Left forelimb (tissue), 1 donor: ENCODE data around the gene GALNT7.
A peak's percentile ranks its signal among the peaks of the same experiment; 100 is the strongest.

Experiments
- DNase-seq: peaks from one replicate; pipeline ENCODE4 v3.0.0-alpha.2; 2018; ENCODE audit warnings: low spot score

The GALNT7 gene

DNA sequence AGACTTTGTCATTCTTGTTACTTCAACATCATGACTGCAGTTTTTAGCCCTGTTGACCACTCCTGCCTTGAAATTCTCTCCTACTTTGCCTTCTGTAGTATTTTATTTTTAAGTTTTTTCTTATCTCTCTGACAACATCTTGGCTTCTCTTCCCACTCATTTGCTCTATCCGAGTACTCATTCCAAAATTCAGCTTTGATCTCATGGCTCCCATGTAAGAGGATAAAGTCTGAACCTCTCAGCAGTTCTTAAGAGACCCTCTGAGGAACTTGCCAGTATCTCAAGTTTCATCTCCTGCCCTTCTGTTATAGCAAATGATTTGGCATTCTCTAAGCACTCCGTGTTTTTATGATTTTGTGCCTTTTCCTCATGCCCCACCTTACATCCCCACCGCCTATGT, 67.7 kb downstream of the GALNT7 start:
- no peak for DNase-seq

DNA sequence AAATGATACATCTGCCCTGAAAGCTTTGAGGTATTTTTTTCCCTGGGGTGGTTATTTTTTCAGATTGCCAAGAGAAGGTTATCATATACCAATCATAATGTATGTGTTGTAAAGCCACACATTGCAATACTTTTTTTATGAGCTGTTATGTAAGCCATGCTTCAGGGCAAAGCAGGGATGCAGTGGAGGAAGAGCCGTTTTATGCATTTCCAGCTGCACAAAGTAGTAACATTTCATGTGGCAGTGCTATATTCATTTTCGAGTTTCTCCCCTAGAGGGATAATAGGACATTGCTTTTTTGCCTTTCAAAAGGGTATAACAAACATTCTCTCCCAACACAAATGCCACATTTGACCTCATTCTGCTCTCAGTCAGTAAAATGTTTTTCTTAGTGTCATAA, 68.5 kb downstream of the GALNT7 start:
- no peak for DNase-seq

DNA sequence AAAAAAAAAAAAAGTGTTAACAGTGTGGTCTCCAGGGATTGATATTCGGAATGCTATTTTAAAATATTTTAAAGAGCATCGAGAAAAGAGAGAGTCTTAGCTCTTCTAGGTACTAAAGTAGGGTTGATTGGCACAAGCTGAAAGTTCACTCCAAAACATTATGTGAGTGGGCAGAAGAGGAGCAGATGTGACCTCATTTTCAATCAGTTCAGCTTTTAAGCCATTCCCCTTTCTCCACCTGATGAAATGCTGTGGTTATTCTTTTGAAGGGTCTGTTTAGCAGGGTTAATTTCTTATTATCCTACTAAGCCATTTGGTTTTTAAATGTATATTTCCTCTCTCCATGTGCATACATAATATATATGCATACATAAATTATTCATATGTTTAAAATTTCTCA, 69.2 kb downstream of the GALNT7 start:
- DNase-seq, result no peak

DNA sequence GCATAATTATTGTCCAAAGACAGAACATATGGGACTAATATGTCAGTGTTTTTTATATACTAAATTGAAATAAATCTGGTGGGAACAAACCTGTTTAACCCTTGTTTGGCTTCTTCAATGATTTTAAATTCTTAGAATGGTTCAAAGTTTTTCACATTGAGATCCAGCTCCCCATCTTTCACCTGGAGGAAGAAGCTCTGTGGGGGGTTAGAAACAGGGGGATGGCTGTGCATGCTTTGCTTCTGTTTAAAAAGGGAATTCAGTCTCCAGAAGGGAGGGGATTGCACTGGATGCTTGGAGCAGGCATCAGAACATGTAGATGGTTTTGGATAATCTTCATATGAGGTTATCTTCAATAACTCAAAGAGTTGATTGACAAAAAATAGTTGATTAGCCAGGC, 72.1 kb downstream of the GALNT7 start:
- no peak for DNase-seq

DNA sequence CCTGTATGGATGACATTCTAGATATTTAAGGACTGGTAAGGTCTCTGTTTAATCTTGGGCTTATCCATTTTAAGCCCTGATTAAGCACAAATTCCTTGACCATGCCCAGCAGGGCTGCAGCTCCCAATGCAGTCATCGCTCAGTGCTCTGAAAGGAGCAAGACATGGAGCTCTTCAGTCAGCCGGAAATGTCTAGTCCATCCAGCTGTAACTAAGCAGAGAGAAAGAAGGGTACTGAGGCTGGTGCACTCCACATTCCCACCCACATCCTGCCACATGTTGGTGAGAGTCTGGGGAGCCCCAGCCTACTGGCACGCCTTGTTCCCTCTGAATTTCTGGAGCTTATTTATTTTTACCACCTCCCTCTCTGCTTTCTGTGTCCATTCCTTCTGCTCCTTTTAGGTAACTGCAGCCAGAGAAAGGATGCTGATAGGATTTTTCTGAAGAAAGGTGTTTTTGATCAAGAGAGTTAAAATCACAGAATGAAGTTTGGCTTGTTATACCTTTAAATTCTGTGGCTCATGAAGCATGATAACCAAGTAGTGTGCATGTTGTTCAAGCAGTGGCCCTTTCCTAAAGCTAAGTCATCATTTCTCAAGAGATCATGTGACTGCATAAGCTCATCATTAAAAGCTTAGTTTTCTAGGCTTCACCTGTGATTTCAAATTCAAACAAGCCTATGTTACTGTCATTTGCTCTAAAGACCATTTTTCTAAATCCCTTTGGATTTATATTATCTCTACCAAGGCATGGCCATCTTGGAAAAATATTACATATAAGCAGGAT, 74.0 kb downstream of the GALNT7 start:
- no peak for DNase-seq

DNA sequence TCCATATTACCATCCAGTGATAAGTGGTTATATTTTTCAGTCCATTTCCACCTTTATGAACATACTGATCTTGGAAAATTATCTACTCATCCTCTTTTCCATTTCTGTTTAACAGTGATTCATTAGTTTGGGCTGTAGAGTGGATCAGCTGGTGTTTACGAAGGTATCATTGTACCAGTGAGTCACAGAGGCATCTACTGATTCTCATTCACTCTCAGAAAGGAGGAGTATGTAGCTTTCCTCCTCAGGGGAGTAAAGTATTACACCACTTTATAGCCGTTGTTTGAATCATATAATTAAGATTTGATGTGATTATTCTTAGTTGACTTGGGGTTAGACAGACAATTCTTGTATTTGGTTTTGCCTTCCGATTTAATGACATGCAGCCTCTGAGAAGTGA, 74.7 kb downstream of the GALNT7 start:
- DNase-seq, result no peak

DNA sequence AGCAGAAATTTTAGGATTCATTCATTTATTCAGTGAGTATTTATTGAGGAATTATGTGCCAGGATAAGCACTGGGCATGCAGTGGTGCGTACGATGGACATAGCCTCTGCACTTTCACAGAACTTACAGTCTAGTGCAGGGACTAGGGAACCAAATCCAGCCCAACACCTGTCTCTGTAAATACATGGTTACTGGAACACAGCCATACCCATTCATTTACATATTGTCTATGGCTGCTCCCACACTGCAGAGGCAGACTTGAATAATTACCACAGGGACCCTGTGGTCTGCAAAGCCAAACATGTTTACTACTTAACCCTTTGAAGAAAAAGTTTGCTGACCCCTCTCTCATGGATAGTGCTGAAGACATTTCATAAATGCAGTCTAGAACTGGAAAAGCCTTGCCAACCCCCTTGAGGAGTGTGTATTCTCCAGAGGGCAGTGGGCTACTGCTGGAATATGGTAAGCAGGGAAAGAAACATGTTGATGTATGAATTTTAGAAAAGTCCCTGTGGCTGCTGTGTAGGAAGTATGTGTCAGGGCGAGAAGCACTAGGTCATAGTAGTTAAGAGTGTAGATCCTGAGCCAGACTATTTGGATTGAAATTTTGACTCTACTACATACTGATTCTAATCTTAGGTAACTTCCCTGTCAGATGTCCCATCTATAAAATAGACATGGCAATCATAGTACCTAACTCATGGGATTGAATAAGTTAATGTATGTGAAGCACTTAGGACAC, 75.5 kb downstream of the GALNT7 start:
- DNase-seq, result no peak

DNA sequence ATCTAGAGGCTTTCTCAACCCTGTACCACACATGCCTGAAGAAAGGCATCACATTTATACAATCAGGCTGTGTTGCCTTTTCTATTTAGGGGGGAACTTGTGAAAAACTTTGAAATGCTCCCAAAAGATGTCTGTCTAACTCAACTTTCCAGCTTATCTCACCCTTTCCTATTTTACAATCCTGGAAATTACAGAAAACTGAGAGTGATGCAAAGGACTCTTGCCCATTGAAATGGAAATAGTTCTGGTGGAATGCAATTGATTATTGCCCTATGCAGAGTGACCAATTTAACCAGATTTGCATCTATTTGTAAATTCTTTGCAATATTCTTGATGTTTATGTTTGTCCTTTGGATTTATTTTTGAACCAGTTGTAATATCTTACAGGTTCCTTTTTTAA, 77.3 kb downstream of the GALNT7 start:
- no peak for DNase-seq

DNA sequence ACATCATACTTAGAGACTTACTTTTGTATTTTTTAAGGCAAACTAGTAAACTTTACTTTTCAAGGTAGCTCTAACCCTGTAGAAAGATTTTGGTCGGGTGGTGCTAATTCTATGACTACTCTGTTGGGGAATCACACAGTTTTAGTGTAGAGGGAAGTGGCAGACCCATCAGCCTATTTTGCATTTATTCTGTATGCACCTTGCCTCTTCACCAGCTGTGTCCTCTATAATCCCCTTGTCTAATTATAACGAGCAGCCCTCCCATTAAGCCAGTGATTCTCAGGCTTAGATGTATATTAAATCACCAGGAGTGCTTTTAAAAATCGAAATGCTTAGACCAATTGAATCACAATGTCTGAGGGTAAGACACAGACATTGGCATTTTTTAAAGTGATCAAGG, 78.1 kb downstream of the GALNT7 start:
- no peak for DNase-seq

DNA sequence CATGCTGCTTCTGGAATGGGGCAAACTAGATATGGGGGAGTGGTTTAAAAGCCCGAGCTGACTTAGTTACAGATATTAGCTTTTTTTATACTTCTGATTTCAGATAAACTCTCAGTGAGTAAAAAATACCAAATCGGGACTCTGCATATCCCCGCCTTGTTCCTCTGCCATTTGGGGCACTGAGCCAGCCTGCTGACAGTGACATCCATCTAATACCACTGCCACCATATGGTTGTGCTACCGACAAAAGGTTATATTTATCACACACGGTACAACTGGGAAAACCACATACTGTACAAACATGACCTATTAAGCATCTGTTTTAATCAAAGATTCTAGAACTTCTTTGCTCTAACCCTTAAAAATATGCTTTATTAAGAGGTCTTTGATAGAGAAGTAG, 78.7 kb downstream of the GALNT7 start:
- DNase-seq, result no peak

DNA sequence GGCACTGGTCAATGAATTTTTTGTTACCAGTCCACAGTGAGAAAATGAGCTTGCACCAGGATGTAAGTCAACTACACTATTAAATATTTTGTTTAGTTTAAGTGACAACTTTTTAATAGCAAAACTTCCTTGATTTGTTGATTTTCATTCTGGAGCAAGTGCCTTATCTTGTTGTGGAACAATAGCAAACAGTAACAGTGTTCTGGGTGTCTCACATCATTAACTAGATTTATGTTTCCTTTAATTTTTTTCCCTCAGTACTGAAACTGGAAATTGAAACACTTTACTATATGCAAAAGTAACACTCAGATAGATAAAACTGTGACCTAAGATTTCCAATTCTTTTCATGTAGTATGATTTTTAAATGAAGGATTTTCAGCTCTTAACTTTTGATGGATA, 80.1 kb downstream of the GALNT7 start:
- no peak for DNase-seq

DNA sequence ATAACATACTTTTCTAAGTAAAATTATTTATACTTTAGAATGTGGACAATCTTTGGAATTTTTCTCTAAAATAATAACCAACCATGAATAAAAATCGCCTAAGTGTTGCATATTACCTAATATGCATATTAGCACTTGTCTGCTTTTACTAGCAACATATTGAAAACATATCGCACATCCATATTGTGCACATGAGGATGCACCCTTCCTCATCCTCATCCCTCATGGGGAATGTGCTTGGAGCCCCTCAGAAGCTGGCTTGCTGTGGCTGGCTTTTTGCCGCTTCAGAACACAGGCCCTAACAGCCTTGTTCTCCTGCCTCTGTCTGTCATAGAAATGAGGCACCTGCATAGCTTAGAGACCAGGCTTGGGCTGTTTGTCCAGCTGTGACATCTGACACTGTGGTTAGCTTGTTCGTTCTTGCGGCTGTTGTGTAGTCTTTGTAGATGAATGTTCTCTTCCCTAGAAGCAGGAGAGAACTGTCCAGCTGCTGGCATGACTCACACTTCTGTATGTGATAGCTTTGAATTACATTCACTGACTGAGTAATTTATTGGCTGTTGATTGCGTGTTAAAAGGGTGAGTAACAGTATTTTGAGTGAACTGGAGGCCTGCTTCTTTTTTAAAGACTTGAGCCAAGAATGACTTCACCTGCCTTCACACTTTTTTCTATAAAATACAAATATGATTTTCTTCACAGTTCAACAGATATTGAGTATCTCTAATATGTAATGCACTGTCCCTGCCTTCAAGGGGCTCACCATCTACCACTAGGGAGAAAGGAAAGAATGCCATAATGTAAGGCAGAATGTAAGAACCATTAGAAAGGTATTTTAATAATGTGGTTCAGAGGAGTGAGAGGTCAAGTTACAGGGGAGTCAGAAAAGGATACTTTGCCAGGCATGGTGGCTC, 83.7 kb downstream of the GALNT7 start:
- peak; percentile 67 for DNase-seq

DNA sequence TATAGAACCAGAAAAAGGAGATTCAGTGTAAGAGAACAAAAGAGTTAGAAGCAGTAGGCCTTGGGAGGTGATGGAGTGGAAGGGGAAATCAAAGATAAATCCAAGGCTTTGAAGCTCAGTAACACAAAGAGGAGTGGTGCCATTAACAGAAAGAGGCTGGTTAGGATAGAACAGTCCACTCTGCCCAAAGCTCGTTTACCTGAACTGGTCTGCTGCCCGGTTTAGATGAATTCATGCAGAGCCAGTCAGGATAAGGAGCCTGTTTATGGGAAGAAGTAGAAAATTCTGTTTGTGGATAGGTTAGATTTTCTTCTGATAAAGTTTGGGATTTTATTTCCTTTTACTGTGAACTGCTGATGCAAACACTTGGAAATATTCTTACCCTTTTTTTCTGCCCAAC, 85.0 kb downstream of the GALNT7 start:
- no peak for DNase-seq

DNA sequence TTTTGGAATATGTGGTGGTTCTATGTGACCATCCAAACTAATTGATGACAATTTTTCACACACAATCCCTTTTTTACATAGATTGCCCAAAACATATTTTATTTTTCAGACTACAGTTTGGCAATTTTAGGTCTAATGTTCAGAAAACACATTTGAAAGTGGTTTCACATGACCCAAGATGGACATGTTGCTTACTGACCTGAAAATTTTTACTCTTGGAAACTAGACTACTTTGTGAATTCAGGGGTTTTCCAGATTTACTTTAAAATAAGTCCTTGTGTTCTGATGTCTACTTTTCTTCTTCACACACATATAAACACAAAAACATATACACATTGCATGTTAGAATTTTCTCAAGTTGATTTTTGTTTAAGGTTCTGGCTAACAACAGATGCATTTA, 86.0 kb downstream of the GALNT7 start:
- DNase-seq, result no peak

DNA sequence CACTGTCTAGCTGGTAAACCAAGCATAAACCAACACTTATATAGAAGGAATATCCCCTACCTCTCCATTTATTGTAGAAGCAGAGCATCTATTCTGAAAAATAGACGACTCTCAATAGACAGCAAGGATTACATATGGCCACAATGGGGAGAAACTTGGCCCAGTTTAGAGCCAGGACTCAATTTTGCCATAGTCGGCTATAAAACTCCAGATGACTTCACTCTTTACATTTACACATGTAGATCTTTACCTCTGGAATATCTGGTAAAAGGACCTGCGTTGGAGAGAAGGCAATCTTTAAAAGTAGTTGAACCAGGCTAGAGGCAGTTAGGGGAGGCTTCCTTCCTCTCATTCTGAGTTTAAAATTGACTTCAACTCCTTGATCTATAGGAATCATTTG, 88.2 kb downstream of the GALNT7 start:
- no peak for DNase-seq

DNA sequence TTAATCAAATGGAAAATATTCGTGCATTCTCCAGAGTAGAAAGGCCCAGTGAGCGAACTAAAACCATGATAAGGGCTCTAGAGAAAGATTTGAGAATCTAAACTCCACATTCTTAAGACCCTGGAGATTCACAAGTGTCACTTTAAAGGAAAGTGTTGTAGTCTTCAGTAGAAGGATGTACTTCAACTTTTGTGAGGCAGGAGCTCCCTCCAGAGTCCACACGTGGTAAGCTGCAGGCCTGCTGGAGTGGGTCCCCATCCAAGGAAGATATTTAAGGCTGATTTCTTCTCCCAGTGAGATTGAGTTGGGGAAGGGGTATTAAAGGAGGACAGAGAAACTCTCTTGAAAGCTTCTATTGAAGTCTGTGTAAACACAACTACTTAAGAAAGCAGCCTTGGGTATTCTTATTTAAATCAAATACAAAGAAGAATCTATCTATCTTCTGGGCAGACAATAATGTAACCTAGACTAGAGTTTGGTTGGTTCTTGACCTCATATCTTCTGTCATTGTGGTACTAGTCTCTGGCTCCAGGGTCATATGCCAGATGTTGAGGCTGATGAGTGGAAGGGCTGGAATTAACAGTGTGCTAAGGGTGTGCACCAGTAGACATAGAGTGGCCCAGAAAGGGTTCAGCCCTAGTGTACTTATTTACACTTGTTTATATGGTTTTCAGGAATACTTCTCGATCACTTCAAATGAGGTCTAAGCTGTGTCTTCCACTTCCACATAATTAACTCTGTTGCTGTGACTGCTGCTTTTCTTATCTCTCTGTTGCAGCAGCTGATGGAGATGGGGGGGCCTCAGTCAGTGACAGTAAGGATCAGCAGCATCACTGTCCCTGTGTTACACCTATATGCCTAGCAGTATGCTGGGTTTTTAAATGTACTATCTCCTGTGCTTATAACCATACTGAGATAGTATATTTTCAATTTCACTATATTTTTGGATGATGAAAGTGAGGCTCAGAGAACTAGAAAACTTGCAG, 89.4 kb downstream of the GALNT7 start:
- no peak for DNase-seq

DNA sequence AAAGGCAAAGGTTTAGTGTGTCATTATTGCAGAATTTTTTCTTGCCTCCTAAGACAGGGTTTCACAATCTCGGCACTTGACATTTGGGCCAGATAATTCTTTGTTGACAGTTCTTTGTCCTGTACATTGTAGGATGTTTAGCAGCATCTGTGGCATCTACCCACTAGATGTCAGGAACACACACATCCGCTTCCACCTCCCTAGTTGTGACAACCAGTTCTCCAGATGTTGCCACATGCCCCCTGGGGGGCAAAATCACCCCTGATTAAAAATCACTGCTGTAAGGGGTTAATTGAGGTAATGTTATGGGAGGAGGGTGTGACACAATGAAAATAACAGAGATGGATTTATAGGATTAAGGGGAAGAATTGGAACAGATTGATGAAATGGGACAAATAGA, 90.3 kb downstream of the GALNT7 start:
- no peak for DNase-seq

DNA sequence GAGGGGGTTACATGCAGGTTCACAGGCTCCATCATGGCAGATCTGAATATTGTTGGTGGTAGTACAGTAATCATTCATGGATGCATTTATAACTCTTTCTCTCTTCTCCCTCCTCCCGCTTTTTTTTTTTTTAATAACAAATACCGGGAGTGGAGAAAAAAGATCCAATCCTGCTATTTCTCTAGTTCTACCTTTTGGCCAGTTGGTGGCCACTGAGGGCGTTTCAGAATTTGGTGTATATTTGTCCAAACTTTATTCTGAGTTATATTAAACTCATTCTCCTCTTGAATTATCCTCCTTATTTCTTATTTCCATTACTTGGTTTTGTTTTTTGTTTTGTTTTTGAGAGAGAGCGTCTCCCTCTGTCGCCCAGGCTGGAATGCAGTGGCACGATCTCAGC, 90.7 kb downstream of the GALNT7 start:
- no peak for DNase-seq

DNA sequence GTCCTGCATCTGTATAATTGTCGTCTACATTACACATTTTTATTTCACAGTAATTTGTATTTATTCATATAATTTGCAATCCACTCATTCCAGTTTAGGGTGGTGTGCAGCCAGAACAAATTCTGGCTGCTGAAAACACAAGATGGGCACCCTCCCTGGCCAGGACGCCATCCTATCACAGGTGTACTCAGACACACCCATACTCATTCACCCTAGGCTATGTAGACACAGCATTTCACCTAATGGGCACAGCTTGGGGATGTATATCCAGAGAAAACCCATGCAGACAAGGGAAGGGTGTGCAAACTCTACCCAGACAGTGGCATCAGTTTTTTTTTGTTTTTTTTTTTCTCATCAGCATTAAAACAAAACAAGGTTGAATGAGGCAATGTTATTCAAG, 92.4 kb downstream of the GALNT7 start:
- DNase-seq, result no peak

DNA sequence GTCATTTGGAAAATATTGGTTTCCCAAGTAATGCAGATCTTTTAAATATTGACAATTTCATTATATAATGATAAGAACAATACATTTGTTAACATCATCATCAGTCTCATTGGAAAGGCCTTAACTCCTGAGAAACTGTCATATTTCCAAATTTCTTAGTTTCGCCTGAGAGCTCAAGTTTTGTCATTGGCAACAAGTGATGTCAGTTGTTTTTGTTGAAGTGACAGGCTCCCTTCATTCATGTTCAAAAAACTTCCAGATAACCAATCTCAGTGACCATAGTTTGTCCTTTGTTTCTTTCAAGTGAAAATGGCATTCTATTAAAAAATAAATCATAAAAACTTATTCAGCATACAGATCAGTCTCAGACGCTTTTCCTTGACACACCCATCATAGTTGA, 93.8 kb downstream of the GALNT7 start:
- no peak for DNase-seq

DNA sequence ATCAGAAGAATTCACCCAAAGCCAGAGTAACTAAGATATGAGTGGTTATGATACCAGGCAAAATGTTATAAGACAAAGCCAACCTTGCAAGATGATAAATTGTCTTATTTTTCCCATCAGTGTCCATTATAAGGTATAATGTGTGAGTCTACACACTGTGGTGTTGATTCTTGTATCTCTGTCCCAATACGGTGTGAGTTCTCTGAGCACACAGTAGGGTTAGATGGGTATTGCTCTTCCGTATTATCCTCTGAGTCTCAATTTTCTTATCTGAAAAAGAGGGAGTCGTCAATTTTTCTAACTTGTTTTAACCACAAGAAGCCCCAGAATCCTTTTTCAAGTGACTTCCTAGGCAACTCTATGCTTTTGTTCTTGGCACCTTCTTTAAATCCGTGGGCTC, 95.6 kb downstream of the GALNT7 start:
- DNase-seq, result no peak
